ENCODE results near the gene ZHX3.
"Not testable (repeated sequence)": the region's sequence is repeated elsewhere in the genome, so short reads cannot be mapped to it uniquely, and the experiment has no call there.

ZHX3 gene

DNA sequence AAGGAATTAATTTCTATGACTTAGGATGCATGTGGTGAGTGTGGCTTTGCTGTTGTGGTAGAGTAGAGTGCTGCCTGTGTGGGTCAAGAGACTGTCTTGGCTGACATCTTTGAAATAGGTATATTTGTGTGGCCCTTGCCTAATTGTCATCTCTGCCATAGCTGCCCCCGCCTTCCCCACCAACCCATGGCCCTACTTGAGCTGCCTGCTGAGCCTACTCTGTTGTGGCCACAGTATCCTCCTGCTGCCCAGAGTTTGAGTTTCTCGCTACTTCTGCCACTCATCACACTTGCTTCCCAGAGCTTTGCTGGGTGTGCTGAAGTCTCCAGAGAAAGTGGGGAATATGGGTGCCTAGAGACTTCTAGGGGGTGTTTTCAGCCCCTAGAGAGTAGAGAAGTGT lies 172.2 kb downstream of the ZHX3 start:
- DNase-seq, result no peak

- DNase-seq, result no peak
These were observed 174.2 kb downstream of the ZHX3 start for GRCh38 chr20:41143354-41143753.

- DNase-seq, result no peak
These were observed 174.6 kb downstream of the ZHX3 start for GRCh38 chr20:41142919-41143318.

- DNase-seq, result no peak
These were observed 175.3 kb downstream of the ZHX3 start for GRCh38 chr20:41142245-41142644.

GRCh38 chr20:41141153-41141815 lies 176.2 kb downstream of the ZHX3 start:
- DNase-seq, result no peak

- DNase-seq, result no peak
These were observed 177.1 kb downstream of the ZHX3 start for GRCh38 chr20:41140226-41141133.

DNA sequence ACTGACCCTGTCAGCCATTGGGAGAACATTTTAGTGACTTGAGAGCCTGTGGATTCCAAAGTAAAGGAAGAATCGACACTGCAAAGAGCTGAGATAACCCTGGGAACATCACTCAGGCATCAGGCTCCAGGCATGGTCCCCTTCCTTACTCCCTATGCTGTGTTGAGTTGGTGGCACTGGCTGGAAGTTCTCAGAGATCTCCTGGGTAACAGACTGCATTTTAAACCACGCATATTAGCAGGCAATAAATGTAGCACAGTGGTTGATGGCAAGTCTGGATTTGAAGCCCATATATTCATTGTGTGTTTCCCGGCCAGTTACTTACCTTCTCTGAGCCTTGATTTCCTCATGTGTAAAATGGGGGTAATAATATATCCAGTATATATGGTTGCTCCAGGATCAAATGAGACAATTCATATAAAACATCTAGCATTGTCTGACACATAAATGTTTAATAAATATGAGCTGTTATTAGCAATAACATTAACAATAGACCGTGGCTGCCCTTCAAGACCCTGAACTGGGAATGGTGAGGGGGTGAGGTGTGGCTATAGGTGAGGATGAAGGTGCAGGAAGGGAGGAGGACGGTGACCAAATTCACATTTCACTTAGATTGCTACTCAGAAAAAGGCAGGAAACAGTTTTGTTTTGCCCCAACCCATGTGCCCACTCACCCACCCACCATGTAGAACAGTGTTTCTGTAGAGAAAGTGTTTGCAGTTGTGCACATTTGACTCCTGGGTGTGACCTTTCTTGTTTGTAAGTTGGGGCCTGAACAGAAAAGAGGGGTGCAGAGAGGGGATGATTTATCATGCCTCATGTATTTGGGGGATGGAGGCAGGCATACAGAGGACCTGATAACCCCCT lies 178.1 kb downstream of the ZHX3 start:
- DNase-seq, result no peak

DNA sequence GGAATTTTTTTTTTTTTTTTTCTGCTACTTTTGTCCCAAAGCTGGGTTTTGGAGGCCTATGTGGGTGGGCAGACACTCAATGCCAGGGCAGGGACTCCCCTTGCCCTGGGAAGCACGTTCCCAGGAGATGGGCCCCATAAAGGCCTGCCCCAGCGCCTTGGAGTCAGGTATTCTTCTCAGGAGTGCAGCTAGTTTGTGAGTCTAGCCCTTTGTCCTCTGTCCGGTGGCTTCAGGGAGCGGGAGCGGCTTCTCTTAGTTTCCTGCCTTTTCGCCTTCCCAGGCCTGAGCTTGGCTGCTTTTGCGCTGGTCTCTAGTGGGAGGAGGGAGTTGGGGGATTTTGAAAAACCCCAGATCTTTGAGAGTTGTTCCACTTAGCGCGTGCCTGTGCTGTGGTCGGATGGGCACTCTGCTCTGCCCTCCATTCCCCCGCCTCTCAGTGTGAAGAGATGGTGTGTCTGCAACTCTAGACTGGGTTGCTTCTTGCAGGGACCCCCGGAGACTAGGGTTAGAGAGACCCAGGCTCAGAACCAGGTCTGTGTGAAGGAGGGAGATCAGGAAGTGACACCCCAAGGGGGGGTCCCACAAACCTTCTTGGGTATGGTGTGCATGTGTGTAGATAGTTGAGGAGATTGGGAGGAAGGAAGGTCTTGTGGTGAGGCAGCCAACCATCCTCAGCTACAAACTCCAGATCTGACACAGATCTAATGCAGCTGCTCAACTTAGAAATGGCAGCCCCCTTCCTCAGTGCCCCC lies 178.9 kb downstream of the ZHX3 start:
- no peak for DNase-seq

DNA sequence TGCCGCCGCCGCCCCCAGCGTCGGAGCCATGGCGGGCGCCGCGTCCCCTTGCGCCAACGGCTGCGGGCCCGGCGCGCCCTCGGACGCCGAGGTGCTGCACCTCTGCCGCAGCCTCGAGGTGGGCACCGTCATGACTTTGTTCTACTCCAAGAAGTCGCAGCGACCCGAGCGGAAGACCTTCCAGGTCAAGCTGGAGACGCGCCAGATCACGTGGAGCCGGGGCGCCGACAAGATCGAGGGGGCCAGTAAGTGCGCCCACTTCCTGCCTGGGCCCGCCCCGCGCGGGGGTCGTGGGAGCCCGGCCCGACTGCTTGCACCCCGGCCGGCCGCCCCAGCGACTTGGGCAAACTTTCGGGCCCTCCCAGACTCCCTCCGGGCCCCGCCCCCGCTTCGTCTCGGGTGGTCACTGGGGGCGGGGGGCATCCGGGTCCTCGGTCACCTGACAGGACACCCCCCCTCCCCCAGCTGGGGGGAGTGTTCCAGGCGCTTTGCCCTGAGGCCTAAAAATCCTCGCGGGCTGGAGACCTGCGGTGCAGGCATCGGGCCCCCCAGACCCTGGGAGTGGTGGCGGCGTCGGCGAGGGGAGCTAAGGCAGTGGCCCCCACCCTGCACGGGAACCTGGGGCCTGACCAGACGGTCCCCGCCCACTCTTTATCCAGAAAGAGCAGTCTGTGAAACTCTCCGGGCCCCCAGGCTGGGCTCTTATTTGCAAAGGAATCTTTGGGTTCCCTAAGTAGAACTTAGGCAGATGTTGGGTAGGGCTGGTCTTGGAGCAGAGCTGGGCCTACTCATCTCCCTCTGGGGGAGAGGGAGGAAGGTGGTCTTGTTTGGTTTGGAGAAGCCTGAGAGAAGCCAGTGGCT lies 179.7 kb downstream of the ZHX3 start:
- DNase-seq, result peak; percentile 90

DNA sequence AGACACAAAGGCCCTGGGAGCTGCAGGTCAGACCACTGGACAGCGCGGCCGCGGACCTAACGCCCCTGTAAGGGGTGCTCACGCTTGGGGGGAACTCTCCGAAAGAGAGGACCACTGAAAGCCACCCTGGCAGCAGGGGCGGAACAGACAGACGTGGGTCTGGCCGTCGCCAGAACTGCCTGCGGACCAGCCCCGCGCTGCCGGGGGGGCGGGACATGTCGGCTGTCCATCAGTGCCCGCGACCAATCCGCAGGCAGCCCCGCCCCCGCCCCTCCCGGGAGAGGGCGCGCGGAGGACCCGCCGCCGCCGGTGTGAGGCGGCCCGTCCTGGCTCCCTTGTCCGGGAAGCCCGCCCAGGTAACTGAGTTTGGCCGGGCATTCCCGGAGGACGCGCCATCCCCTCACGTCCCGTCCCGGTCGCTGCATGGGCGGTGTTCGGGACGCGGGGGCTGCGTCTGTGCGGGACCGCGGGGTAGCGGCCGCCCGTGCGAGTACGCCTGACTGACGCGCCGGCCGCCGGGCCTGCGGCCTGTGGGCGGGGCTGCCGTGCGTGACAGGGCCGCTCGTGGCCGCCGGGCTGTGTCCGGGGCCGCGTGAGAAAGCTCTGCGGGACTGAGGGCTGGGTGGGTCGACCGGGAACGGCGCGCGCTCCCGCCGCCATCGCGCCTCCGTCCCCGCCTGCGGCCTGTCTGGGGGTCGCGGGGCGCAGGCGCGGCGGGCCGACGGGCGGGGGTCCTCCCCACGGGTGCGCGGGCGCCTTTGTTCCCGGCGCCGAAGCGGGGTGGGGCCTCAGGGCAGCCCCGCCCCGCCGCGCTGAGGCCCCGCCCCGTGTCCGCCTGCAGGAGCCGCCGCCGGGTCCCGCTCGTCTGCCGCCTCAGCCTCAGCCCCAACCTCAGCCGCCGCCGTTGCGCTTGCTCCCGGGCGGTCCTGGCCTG lies 180.6 kb downstream of the ZHX3 start, which contains the start of gene PLCG1:
TSS of gene PLCG1 (plus strand) at position 864 of the 934 bp plus-strand sequence. CDS start 99 bp downstream, outside the sequence.
- DNase-seq, result peak; percentile 96

- no peak for DNase-seq
These were observed 181.4 kb downstream of the ZHX3 start for GRCh38 chr20:41135888-41136679.

DNA sequence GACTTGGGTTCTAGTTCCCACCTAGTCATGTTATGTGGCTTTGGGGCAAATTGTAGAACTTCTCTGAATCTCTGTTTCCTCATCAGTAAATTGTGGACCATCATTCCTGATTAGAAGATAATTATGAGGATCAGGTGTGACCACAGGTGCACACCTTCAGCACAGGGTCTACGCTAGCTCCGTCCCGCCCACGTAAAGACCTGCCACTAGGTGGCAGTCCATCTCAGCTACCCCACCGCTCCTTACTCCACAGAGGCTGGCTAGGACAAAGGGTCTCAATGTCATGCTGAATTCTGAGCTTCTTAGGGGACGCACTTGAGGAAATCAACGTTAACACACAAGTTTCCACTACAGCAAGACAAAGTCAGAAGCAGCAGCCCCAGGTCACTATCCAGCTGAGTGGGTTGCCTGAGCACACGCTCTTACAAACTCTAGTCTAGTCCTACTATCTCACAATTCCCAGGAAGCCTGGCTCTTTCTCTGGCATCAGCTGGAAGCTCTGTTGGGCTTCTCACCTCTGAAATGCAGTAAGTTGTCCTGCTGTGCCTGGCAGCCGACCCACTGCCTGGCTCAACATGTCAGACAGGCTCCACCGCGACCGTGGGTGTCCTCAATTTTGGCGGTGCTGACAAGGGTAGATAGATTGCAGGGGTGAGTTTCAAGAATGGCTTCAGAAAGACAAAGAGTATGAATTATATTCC lies 182.2 kb downstream of the ZHX3 start:
- DNase-seq, result no peak

DNA sequence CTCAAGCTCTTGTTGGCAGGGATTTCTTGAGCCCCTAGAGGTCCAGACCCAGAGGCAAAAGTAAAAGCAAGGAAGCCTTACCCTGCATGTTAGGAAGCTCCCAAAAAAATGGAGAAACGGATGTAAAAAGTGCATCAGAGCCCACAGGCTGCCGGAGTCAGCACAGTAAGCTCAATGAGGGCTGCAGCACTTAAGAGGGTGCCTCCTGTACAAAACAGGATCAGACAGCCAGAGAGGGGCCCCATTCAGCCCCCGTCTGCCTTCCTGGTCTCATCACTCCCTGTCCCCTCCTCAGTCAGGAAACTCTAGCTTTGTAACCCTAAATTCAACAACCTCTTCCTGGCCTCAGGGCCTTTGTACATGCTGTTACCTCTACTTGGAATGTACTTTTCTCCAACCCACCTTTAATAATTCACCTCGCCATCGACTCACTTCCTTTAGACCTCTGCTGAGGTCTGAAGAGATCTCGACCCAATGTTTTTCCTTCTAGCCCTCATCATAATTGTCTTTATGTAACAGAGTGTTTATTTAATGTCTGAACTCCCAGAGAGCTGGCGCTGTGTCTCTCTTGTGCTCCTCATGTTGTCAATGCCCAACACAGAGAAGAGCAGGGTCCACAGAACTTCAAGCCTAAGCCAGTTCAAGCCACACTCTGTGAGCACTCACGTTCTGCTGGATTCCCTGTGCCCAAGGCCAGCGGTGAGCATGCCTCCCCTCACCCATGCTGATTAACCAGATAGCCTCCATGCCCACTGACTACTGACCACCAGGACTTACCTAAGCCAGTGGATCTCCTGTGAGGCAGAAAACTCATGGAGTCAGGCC lies 183.0 kb downstream of the ZHX3 start:
- DNase-seq, result no peak

DNA sequence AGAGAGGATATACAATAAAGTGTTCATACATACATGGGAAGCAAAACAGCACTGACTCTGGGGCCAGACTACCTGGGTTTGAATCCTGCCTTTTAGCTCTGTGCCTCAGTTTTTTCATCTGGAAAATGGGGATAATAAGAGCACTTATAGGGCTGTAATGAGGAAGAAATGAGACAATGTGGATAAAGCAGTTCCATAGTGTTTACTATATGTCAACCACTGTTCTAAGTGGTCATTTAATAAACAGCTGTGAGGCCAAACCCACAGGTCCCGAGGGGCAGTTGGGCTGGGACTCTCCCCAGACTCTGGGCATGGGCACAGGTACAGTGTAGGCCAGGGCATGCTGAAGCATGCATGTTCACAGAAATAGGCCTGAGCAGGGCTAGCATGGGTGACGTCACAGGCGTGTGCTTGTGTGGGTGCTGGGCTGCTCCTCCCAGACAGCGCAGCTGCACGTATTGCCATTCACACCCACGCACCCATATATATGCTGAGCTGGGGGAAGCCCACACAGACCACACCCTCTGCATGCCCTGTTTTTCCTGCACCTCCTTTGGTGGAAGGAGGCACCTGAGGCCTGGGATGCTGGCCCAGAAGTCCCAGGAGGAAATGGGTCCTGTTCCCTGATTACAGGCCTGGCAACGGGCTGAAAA lies 183.7 kb downstream of the ZHX3 start:
- DNase-seq, result no peak

GRCh38 chr20:41132388-41132775 lies 185.1 kb downstream of the ZHX3 start:
- not testable (repeated sequence) for DNase-seq

GRCh38 chr20:41131594-41132387 lies 185.7 kb downstream of the ZHX3 start:
- DNase-seq, result peak; percentile 41

Data from right forelimb (tissue), 1 donor.